ENCODE results near the gene TADA2A. TPM values are rescaled to one million over a fixed set of nuclear protein-coding genes. Genes with fewer than 3 reads are reported as not detected.
"Not testable (repeated sequence)": the region's sequence is repeated elsewhere in the genome, so short reads cannot be mapped to it uniquely, and the experiment has no call there.

The TADA2A gene
- polyA plus RNA-seq, 12 donors: 17.0 to 30.6 (median 21.1) TPM; not detected in 1

DNA sequence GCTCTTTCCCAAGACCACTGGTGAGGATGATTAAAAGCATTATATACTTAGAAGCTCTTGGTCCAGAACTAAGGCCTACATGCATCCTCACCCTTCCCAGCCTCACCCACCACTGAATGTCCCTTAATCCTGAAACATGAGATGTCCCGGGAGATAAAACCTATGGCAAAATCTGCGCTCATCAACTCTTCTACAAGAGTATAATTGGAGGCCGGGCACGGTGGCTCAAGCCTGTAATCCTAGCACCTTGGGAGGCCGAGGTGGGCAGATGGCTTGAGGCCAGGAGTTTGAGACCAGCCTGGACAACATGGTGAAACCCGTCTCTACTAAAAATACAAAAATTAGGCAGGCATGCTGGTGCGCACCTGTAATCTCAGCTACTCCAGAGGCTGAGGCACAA, 13.3 kb upstream of the TADA2A start:
- no peak for DNase-seq

GRCh38 chr17:37399265-37399803, 7.4 kb upstream of the TADA2A start:
- DNase-seq: no peak

DNA sequence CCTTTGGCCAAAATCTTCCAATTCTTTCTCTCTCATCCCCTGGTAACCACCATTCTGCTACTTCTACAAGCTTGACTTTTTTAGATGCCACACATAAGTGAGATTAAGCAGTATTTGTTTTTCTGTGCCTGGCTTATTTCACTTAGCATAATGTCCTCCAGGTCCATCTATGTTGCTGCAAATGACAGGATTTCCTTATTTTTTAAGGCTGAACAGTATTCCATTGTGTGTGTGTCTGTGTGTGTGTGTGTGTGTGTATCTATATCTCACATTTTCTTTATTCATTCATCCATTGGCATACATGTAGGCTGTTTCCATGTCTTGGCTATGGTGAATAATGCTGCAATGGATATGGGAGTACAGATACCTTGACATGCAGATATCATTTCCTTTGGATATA, 6.2 kb upstream of the TADA2A start:
- no peak for DNase-seq

GRCh38 chr17:37405522-37405921, 1.2 kb upstream of the TADA2A start:
- DNase-seq: not testable (repeated sequence)

DNA sequence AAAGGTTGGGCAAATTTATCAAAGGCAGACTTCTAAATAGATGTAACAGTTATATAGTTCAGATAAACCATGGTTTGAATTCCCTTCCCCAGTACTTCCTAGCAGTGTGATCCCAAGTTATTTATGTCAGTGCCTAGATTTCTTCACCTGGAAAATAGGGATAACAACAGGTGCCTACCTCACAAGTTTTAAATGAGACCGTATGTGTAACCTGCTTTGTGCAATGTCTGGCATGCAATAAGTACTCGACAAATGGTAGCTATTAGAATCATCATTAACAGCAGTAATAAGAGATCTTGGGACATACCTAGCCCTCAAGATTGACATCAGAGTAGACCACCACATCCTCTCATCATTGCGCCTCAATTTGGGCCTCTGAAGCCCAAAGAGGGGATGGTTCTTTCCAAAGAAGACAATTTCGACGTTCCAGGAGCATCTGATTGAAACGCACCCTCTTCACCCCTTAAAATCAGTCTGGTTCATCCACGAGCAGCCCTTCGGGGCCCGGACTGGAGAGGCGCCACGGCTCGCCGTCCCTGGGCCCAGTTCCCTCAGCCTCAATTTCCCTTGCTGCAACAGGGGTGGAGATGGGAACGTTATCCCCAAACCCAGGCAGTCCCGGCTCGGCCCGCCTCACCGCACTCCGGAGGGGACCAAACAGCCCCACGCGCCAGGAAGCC, 591 bp upstream of the TADA2A start:
- DNase-seq: no peak

- DNase-seq: not testable (repeated sequence)
These were observed 1.4 kb downstream of the TADA2A start for GRCh38 chr17:37408145-37408479.

DNA sequence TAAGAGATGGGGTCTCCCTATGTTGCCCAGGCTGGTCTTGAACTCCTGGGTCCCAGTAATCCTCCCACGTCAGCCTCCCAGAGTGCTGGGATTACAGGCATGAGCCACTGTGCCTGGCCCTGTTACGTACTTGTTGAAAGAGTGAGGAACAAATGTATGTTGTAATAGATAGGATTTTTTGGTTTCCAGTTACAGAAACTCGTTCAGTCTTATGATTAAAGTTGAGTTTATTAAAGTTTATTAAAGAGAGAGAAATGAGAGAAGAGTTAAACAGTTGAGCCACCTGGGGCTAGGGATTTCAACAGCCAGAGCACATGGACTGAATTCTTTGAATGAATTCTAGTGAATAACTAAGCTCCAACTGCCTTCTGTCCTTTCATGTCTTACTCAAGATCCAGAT, 3.7 kb downstream of the TADA2A start:
- no peak for DNase-seq

GRCh38 chr17:37413875-37414519, 7.3 kb downstream of the TADA2A start:
- DNase-seq: no peak

GRCh38 chr17:37417852-37418251, 11.2 kb downstream of the TADA2A start:
- DNase-seq: no peak

GRCh38 chr17:37422971-37423625, 16.4 kb downstream of the TADA2A start:
- no peak for DNase-seq

DNA sequence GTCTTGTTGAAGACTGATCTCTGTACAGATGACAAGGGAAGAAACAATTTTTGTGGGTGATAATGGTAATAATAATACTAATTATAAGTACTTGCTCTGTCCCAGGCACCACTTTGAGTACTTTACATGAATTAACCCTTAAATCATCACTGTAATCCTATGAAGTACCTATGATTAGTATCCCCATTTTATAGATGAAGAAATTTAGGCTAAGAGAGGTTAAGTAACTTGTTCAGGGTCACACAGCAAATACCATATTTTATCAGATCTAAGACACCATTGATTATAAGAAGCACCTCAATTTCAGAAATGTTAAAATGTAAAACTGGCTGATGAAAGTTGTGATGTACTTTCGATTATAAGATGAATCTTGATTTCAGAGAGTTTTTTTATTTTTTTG, 18.6 kb downstream of the TADA2A start:
- DNase-seq: no peak

DNA sequence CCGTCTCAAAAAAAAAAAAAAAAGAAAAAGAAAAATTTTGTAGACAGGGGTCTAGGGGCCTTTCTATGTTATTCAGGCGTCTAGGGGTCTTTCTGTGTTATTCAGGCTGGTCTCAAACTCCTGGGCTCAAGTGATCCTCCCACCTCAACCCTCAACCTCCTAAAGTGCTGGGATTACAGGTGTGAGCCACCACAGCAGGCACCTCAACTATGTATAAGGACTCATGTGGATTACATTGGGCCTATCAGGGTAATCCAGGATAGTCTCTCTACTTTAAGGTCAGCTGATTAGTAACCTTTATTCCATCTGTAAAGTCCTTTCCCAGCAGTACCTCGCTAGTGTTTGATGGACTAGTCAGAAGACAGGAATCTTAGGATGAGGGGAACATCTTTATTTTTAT, 22.4 kb downstream of the TADA2A start:
- no peak for DNase-seq

DNA sequence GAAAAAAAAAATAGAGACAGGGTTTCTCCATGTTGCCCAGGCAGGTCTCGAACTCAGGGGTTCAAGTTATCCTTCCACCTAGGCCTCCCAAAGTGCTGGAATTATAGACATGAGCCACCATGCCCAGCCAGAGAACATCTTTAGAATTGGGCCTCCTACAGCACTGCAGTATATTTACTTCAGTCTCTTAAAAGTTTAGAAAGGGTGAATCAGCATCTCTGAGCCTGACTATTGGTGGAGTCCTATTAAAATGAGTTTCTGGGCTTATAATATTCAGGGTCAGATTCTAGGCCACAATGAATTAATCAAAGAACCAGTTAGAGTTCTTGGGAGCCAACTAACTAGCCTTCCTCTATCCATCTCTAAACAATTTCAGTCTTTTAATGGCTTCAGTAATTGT, 22.8 kb downstream of the TADA2A start:
- DNase-seq: no peak

GRCh38 chr17:37430051-37430627, 23.5 kb downstream of the TADA2A start:
- DNase-seq: no peak

- no peak for DNase-seq
These were observed 26.0 kb downstream of the TADA2A start for GRCh38 chr17:37432671-37433070.

DNA sequence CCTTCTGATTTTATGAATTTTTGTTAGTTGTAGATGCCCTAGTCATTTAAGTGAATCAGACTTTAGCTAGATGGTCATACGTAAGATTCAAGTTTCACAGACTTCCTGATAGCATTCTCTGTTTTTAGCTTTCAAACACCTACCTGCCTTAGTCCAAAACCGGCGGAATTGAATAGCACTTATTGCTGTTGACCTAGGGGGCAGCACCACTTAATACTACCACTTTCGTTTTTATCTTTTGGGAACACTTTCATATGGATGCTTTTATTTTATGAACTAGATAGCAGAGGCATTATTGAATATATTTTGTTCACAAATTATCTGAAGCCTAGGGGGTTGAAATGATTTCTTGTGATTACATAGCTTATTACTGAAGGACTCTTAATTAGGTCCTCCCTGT, 31.5 kb downstream of the TADA2A start:
- DNase-seq: no peak

DNA sequence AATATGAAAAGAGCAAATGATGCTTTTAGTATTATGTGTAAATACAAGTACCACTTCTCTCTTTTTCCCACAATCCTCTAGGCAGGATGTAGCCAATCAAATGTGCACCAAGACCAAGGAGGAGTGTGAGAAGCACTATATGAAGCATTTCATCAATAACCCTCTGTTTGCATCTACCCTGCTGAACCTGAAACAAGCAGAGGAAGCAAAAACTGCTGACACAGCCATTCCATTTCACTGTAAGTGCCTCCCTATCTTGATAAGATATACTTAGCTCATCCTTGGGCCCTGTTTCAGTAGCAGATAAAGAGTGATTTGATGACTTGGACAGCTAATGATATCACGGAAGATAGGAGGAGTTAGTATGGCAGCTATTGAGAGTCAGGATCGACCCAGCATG, 33.7 kb downstream of the TADA2A start:
- no peak for DNase-seq

- DNase-seq: not testable (repeated sequence)
These were observed 34.8 kb downstream of the TADA2A start for GRCh38 chr17:37441369-37442014.

GRCh38 chr17:37446027-37446426, 39.3 kb downstream of the TADA2A start:
- no peak for DNase-seq

GRCh38 chr17:37447641-37448040, 41.0 kb downstream of the TADA2A start:
- DNase-seq: no peak

GRCh38 chr17:37450112-37450511, 43.4 kb downstream of the TADA2A start:
- DNase-seq: no peak

DNA sequence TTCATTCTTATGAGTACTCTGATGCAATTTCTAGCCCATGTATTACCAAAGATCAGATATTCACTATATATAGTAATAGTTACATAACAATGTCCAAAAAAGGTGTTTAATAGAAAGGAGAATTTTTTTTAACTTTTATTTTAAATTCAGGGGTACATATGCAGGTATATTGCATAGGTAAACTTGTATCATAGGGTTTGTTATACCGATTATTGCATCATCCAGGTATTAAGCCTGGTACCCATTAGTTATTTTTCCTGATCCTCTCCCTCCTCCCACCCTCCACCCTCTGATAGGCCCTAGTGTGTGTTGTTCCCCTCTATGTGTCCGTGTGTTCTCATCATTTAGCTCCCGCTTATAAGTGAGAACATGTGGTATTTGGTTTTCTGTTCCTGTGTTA, 51.1 kb downstream of the TADA2A start:
- not testable (repeated sequence) for DNase-seq

Measured in muscle of arm (tissue), 12 donors.